ENCODE measurements around the gene FAT1. TPM values are rescaled to one million over a fixed set of nuclear protein-coding genes. Genes with fewer than 3 reads are reported as not detected.

Gene FAT1
- total RNA-seq, 4 donors from 2014 or later: 51.3 to 114 (median 72.2) TPM

GRCh38 chr4:186553717-186554116 is 169.9 kb downstream of the FAT1 start:
- no peak overlapping the region for H3K4me3 ChIP-seq (ENCODE audit: low read depth, poor library complexity, severe bottlenecking)
- no peak for DNase-seq (ENCODE audit: low spot score in 2 of 2)
- 68 to 80% methylated on average over 13 of the region's 13 CpGs for WGBS, 2 donors
- intact Hi-C loops (cut with DNase I; ENCODE audit: low total_unique reads): no loop called here
- TF ChIP-seq POLR2A (IDR thresholded peaks at IDR 0.05) (no peak), CTCF (IDR thresholded peaks at IDR 0.05) (no peak)

- no peak overlapping the region for H3K4me3 ChIP-seq (ENCODE audit: low read depth, poor library complexity, severe bottlenecking)
- whole genome bisulfite sequencing, 2 donors: 84 to 87% methylated on average over 2 of the region's 2 CpGs
- TF ChIP-seq POLR2A (IDR thresholded peaks at IDR 0.05) (no peak), CTCF (IDR thresholded peaks at IDR 0.05) (no peak)
- no peak for DNase-seq (ENCODE audit: low spot score in 2 of 2)
- intact Hi-C loops (cut with DNase I; ENCODE audit: low total_unique reads): no loop called here
These were observed 171.8 kb downstream of the FAT1 start for GRCh38 chr4:186551849-186552248.

GRCh38 chr4:186545436-186545835 is 178.2 kb downstream of the FAT1 start:
- TF ChIP-seq CTCF (IDR thresholded peaks at IDR 0.05) (no peak), POLR2A (IDR thresholded peaks at IDR 0.05) (no peak)
- WGBS, 2 donors: 64 to 70% methylated on average over 7 of the region's 7 CpGs
- intact Hi-C loops (cut with DNase I; ENCODE audit: low total_unique reads): no loop called here
- DNase-seq (ENCODE audit: low spot score in 2 of 2): no peak
- no peak overlapping the region for H3K4me3 ChIP-seq (ENCODE audit: low read depth, poor library complexity, severe bottlenecking)

- WGBS, 2 donors: 61 to 71% methylated on average over 2 of the region's 2 CpGs
- TF ChIP-seq POLR2A (IDR thresholded peaks at IDR 0.05) (no peak), CTCF (IDR thresholded peaks at IDR 0.05) (no peak)
- no peak overlapping the region for H3K4me3 ChIP-seq (ENCODE audit: low read depth, poor library complexity, severe bottlenecking)
- intact Hi-C loops (cut with DNase I; ENCODE audit: low total_unique reads): no loop called here
- no peak for DNase-seq (ENCODE audit: low spot score in 2 of 2)
These were observed 180.4 kb downstream of the FAT1 start for GRCh38 chr4:186543206-186543605.

- 88 to 89% methylated on average over 4 of the region's 4 CpGs for WGBS, 2 donors
- TF ChIP-seq POLR2A (IDR thresholded peaks at IDR 0.05) (no peak), CTCF (IDR thresholded peaks at IDR 0.05) (no peak)
- DNase-seq (ENCODE audit: low spot score in 2 of 2): no peak
- no peak overlapping the region for H3K4me3 ChIP-seq (ENCODE audit: low read depth, poor library complexity, severe bottlenecking)
- intact Hi-C loops (cut with DNase I; ENCODE audit: low total_unique reads): no loop called here
These were observed 181.9 kb downstream of the FAT1 start for GRCh38 chr4:186541801-186542200.

GRCh38 chr4:186537843-186538521 is 185.7 kb downstream of the FAT1 start:
- WGBS, 2 donors: 84 to 86% methylated on average over 19 of the region's 19 CpGs
- H3K4me3 ChIP-seq (ENCODE audit: low read depth, poor library complexity, severe bottlenecking): no peak overlapping the region
- intact Hi-C loops (cut with DNase I; ENCODE audit: low total_unique reads): no loop called here
- DNase-seq (ENCODE audit: low spot score in 2 of 2): peak in 1 of 2 donors; percentile 49
- TF ChIP-seq CTCF (IDR thresholded peaks at IDR 0.05) (no peak), POLR2A (IDR thresholded peaks at IDR 0.05) (no peak)

Measured in lower leg skin (tissue), 4 donors.